ENCODE data around the gene UBE2Q2. TPM values are rescaled to one million over a fixed set of nuclear protein-coding genes. Genes with fewer than 3 reads are reported as not detected.

UBE2Q2 gene
- total RNA-seq, 1 experiment from 2014 or later, result 18.1 TPM

DNA sequence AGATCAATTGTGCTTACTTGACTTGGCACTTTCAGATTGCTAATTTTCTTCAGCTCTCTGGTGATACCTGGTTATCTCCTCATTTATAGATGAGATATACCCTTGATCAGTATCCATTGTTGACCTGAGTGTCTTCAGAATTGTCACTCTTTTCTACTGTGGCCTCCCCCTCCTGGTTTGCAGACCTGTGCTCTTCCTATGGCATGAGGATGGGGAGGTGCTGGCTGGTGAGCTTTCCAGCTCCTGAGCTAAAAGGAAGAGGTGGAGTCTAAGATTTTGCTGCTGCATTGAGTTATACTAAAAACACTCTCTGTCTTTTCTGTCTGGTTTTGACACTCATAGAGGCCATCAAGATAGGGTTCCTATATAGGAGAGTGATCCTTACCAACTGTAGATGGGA lies 23.7 kb downstream of the UBE2Q2 start:
- Histone ChIP-seq H3K4me1 (ENCODE audit: insufficient read depth, low read length, poor library complexity, severe bottlenecking) (no peaks in the 10 kb centered on the region), H3K27ac (ENCODE audit: low read depth, low read length, poor library complexity, severe bottlenecking) (no peak overlapping the region), H3K4me3 (ENCODE audit: low read depth, low read length, poor library complexity, severe bottlenecking) (no peak overlapping the region), H3K9me3 (ENCODE audit: low read depth, low read length, poor library complexity, severe bottlenecking) (no peaks in the 10 kb centered on the region), H3K27me3 (replicated peaks; ENCODE audit: insufficient read depth, low read depth, low read length, poor library complexity) (no peaks in the 10 kb centered on the region), H3K36me3 (ENCODE audit: insufficient read depth, low read length, poor library complexity, severe bottlenecking) (no peaks in the 10 kb centered on the region)
- no peak for DNase-seq (ENCODE audit: low spot score)
- no TSS peak for BruUV-seq (replicated peaks)
- TF ChIP-seq CTCF (conservative IDR thresholded peaks at IDR 0.05; ENCODE audit: low read depth, low read length) (no peak), EZH2 (IDR thresholded peaks at IDR 0.05; ENCODE audit: borderline replicate concordance, low read depth, low read length, poor library complexity, severe bottlenecking) (no peak)
- ChIA-PET POLR2A (ENCODE audit: low non-redundant PET) (interaction anchor here (0.6 kb wide), 1 partner anchor 26 kb away, joined by 3 read pairs; no protein-coding TSS in a partner anchor), CTCF (interaction anchor here (0.7 kb wide), 1 partner anchor 36 kb away, joined by 3 read pairs; no protein-coding TSS in a partner anchor)
- intact Hi-C loops (cut with micrococcal nuclease; ENCODE audit: unreplicated experiment), result no loop called here

DNA sequence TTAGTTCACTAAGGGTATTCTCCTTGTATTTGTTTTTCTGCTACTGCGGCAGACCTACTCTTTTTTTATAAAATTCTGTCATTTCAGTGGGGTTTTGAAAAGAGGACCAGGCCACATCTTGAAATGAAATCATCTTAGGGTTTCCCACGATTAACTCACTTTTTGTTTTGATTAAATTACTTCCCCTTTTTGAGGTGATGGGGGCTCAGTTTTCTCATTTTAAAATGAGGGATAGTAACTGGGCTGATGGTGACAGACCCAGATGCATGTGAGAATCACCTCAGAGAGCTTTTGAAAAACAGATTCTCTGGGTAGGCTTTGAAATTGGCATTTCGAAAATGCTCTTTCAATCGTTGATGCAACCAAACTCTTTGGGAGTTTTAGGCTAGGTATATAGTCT lies 24.2 kb downstream of the UBE2Q2 start:
- intact Hi-C loops (cut with micrococcal nuclease; ENCODE audit: unreplicated experiment), result no loop called here
- no peaks in the 10 kb centered on the region for H3K36me3 ChIP-seq (ENCODE audit: insufficient read depth, low read length, poor library complexity, severe bottlenecking)
- no peak for TF ChIP-seq EZH2 (IDR thresholded peaks at IDR 0.05; ENCODE audit: borderline replicate concordance, low read depth, low read length, poor library complexity, severe bottlenecking)
- no peak for TF ChIP-seq CTCF (conservative IDR thresholded peaks at IDR 0.05; ENCODE audit: low read depth, low read length)
- no peak overlapping the region for H3K27ac ChIP-seq (ENCODE audit: low read depth, low read length, poor library complexity, severe bottlenecking)
- DNase-seq (ENCODE audit: low spot score), result no peak
- ChIA-PET CTCF (no interaction called here), POLR2A (ENCODE audit: low non-redundant PET) (no interaction called here)
- BruUV-seq (replicated peaks), result no TSS peak
- no peaks in the 10 kb centered on the region for H3K4me1 ChIP-seq (ENCODE audit: insufficient read depth, low read length, poor library complexity, severe bottlenecking)
- no peaks in the 10 kb centered on the region for H3K9me3 ChIP-seq (ENCODE audit: low read depth, low read length, poor library complexity, severe bottlenecking)
- no peaks in the 10 kb centered on the region for H3K27me3 ChIP-seq (replicated peaks; ENCODE audit: insufficient read depth, low read depth, low read length, poor library complexity)
- no peak overlapping the region for H3K4me3 ChIP-seq (ENCODE audit: low read depth, low read length, poor library complexity, severe bottlenecking)

DNA sequence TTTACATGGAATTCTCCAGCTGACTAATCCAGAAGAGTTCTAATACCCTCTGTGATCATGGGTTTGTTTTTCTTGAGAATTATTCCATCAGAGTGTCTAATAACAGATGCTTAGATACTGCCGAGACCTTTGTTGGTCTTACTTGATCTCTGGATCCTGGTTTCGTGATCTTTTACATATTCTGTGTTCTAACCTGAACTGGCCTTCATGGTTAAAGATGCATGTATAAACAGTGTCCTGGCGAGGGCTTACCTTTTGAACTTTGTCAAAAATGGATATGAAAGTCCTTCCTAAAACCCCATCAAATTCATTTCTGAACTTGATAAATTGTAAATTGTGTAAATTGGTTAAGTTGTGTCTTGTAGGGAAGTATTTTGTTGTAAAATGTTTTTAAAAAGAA lies 24.8 kb downstream of the UBE2Q2 start:
- ChIA-PET POLR2A (ENCODE audit: low non-redundant PET) (no interaction called here), CTCF (no interaction called here)
- intact Hi-C loops (cut with micrococcal nuclease; ENCODE audit: unreplicated experiment), result no loop called here
- no peak for TF ChIP-seq CTCF (conservative IDR thresholded peaks at IDR 0.05; ENCODE audit: low read depth, low read length)
- no peak for TF ChIP-seq EZH2 (IDR thresholded peaks at IDR 0.05; ENCODE audit: borderline replicate concordance, low read depth, low read length, poor library complexity, severe bottlenecking)
- H3K9me3 ChIP-seq (ENCODE audit: low read depth, low read length, poor library complexity, severe bottlenecking), result no peaks in the 10 kb centered on the region
- H3K27me3 ChIP-seq (replicated peaks; ENCODE audit: insufficient read depth, low read depth, low read length, poor library complexity), result no peaks in the 10 kb centered on the region
- H3K36me3 ChIP-seq (ENCODE audit: insufficient read depth, low read length, poor library complexity, severe bottlenecking), result no peaks in the 10 kb centered on the region
- no peak overlapping the region for H3K27ac ChIP-seq (ENCODE audit: low read depth, low read length, poor library complexity, severe bottlenecking)
- H3K4me3 ChIP-seq (ENCODE audit: low read depth, low read length, poor library complexity, severe bottlenecking), result no peak overlapping the region
- no peaks in the 10 kb centered on the region for H3K4me1 ChIP-seq (ENCODE audit: insufficient read depth, low read length, poor library complexity, severe bottlenecking)
- DNase-seq (ENCODE audit: low spot score), result no peak
- no TSS peak for BruUV-seq (replicated peaks)

Measured in A673 (cell line).